ENCODE measurements around the gene CFDP1.

GRCh38 chr16:75307506-75307905, 125.8 kb downstream of the CFDP1 start:
- TF ChIP-seq CTCF (conservative IDR thresholded peaks at IDR 0.05 in 1 of 2, IDR thresholded peaks at IDR 0.05 in 1 of 2; ENCODE audit: extremely low read depth in 1 of 2, insufficient read depth in 1 of 2, low read depth in 1 of 2, low read length in 2 of 2) (no peak), EZH2 (IDR thresholded peaks at IDR 0.05; ENCODE audit: borderline replicate concordance, low read length) (no peak)

Data from mammary epithelial cell (primary cell).